ENCODE measurements around the gene FAM78A. TPM values are rescaled to one million over a fixed set of nuclear protein-coding genes. Genes with fewer than 3 reads are reported as not detected.

Gene FAM78A
- total RNA-seq, 1 experiment from 2014 or later = 3.0 TPM

GRCh38 chr9:131235480-131235851 is 40.8 kb downstream of the FAM78A start:
- H3K36me3 Mint-ChIP-seq = peaks cover 22% of the 10 kb centered on the region
- H3K4me3 Mint-ChIP-seq = no peak overlapping the region
- TF ChIP-seq SMAD4 (CRISPR knock-in tag; IDR thresholded peaks at IDR 0.05) = no peak
- no peak for TF ChIP-seq E2F4 (CRISPR knock-in tag; IDR thresholded peaks at IDR 0.05; ENCODE audit: borderline replicate concordance, low read depth)
- H3K27me3 Mint-ChIP-seq (ENCODE audit: low read depth) = no peaks in the 10 kb centered on the region
- ATAC-seq (no peak), DNase-seq (ENCODE audit: low spot score) (no peak)
- ChIA-PET POLR2A (interaction anchor here (0.8 kb wide), 1 partner anchor 130 kb away, joined by 3 read pairs; no protein-coding TSS in a partner anchor), CTCF (interaction anchor here (1.3 to 2.1 kb wide), 2 partner anchors 55 to 101 kb away, joined by 3 to 14 read pairs; no protein-coding TSS in a partner anchor)
- H3K27ac Mint-ChIP-seq = 0 out of 2 replicates have a peak overlapping the region, but pooled peaks have one; percentile 36
- H3K4me1 Mint-ChIP-seq = peaks cover 21% of the 10 kb centered on the region
- H3K9me3 Mint-ChIP-seq = no peaks in the 10 kb centered on the region

- TF ChIP-seq FOXJ3 (CRISPR knock-in tag; IDR thresholded peaks at IDR 0.05; ENCODE audit: borderline replicate concordance) (no peak), E2F5 (CRISPR knock-in tag; IDR thresholded peaks at IDR 0.05) (no peak), ZNF138 (CRISPR knock-in tag; conservative IDR thresholded peaks at IDR 0.05) (no peak), KAT7 (CRISPR knock-in tag; IDR thresholded peaks at IDR 0.05; ENCODE audit: borderline replicate concordance) (no peak), CDX4 (CRISPR knock-in tag; IDR thresholded peaks at IDR 0.05; ENCODE audit: borderline replicate concordance) (no peak), ZNF219 (CRISPR knock-in tag; IDR thresholded peaks at IDR 0.05; ENCODE audit: borderline replicate concordance) (no peak), AR (CRISPR knock-in tag; IDR thresholded peaks at IDR 0.05) (no peak), ZNF396 (CRISPR knock-in tag; IDR thresholded peaks at IDR 0.05; ENCODE audit: borderline replicate concordance) (no peak), PRDM15 (CRISPR knock-in tag; IDR thresholded peaks at IDR 0.05) (no peak), SP1 (CRISPR knock-in tag; conservative IDR thresholded peaks at IDR 0.05) (no peak), ETV6 (CRISPR knock-in tag; IDR thresholded peaks at IDR 0.05) (no peak), SMAD3 (CRISPR knock-in tag; IDR thresholded peaks at IDR 0.05; ENCODE audit: borderline replicate concordance) (no peak), GABPB1 (CRISPR knock-in tag; IDR thresholded peaks at IDR 0.05) (no peak), CREM (CRISPR knock-in tag; IDR thresholded peaks at IDR 0.05) (no peak), FOXP1 (CRISPR knock-in tag; IDR thresholded peaks at IDR 0.05; ENCODE audit: borderline replicate concordance) (no peak), ELF4 (CRISPR knock-in tag; IDR thresholded peaks at IDR 0.05; ENCODE audit: low read depth) (no peak), ATF3 (CRISPR knock-in tag; conservative IDR thresholded peaks at IDR 0.05) (no peak), RELA (CRISPR knock-in tag; IDR thresholded peaks at IDR 0.05; ENCODE audit: borderline replicate concordance) (no peak)
- H3K9me3 Mint-ChIP-seq = no peaks in the 10 kb centered on the region
Observed at GRCh38 chr9:131234799-131235479, 41.4 kb downstream of the FAM78A start.

More at GRCh38 chr9:131234799-131235479, 41.4 kb downstream of the FAM78A start:
- H3K27ac Mint-ChIP-seq = no peak overlapping the region
- H3K27me3 Mint-ChIP-seq (ENCODE audit: low read depth) = no peaks in the 10 kb centered on the region
- ATAC-seq = no peak
- ChIA-PET POLR2A (interaction anchor here (0.8 kb wide), 1 partner anchor 129 kb away, joined by 3 read pairs; no protein-coding TSS in a partner anchor), CTCF (interaction anchor here (1.3 to 2.1 kb wide), 2 partner anchors 54 to 101 kb away, joined by 3 to 14 read pairs; no protein-coding TSS in a partner anchor)
- peaks cover 27% of the 10 kb centered on the region for H3K36me3 Mint-ChIP-seq
- H3K4me3 Mint-ChIP-seq = no peak overlapping the region
- peaks cover 19% of the 10 kb centered on the region for H3K4me1 Mint-ChIP-seq
- DNase-seq (ENCODE audit: low spot score) = no peak
